WTC11 (cell line): Measurements from ENCODE around the gene ANKIB1. TPM values are rescaled to one million over a fixed set of nuclear protein-coding genes. Genes with fewer than 3 reads are reported as not detected.

Experiments used
- ATAC-seq: fragments of 200-7000 bp; cut with Tn5 transposase; 2 replicates; pipeline ENCODE4 v1.10.0; 2021; ENCODE audit warnings: mild to moderate bottlenecking, moderate library complexity
- CTCF ChIA-PET: fragments of 300-600 bp; sonication (Branson Sonifier 250); formaldehyde crosslinking; loops from one replicate; lab custom pipeline; 2021; ENCODE audit warnings: antibody characterized with exemption; lab: Charles Lee
- POLR2A ChIA-PET: fragments of 350-600 bp; sonication (Branson Sonifier 250); formaldehyde crosslinking; loops from one replicate; lab custom pipeline; 2021; ENCODE audit warnings: antibody characterized with exemption; lab: Charles Lee
- DNase-seq: peaks from one replicate; pipeline ENCODE4 v3.0.0; 2021; ENCODE audit warnings: low spot score
- H3K27ac Mint-ChIP-seq: 2 replicates; pipeline ENCODE4 v1.8.0; 2021; ENCODE audit warnings: mixed read lengths
- H3K27me3 Mint-ChIP-seq: 2 replicates; pipeline ENCODE4 v1.8.0; 2021; ENCODE audit warnings: low read depth, mild to moderate bottlenecking, moderate library complexity, mixed read lengths
- H3K36me3 Mint-ChIP-seq: 2 replicates; pipeline ENCODE4 v1.8.0; 2021; ENCODE audit warnings: mixed read lengths
- H3K4me1 Mint-ChIP-seq: 2 replicates; pipeline ENCODE4 v1.8.0; 2022; ENCODE audit warnings: mixed read lengths
- H3K4me3 Mint-ChIP-seq: 2 replicates; pipeline ENCODE4 v1.8.0; 2021; ENCODE audit warnings: mild to moderate bottlenecking, moderate library complexity, mixed read lengths
- H3K9me3 Mint-ChIP-seq: 2 replicates; pipeline ENCODE4 v1.8.0; 2021; ENCODE audit warnings: mixed read lengths
- ARID4B ChIP-seq: sonication (generic); formaldehyde crosslinking; IDR thresholded peaks from 2 replicates; pipeline ENCODE4 v1.8.0; 2023; ENCODE audit warnings: missing genetic modification reagents, mild to moderate bottlenecking, borderline replicate concordance
- ATF2 ChIP-seq: sonication (generic); formaldehyde crosslinking; IDR thresholded peaks from 2 replicates; pipeline ENCODE4 v1.8.1; 2022; ENCODE audit warnings: low read depth, missing genetic modification reagents, borderline replicate concordance
- CBFB ChIP-seq: sonication (generic); formaldehyde crosslinking; IDR thresholded peaks from 2 replicates; pipeline ENCODE4 v1.8.1; 2022; ENCODE audit warnings: mild to moderate bottlenecking, low read depth, missing genetic modification reagents
- CREM ChIP-seq: sonication (generic); formaldehyde crosslinking; IDR thresholded peaks from 2 replicates; pipeline ENCODE4 v1.8.1; 2022; ENCODE audit warnings: mild to moderate bottlenecking, missing genetic modification reagents, moderate library complexity
- E2F4 ChIP-seq: sonication (generic); formaldehyde crosslinking; IDR thresholded peaks from 2 replicates; pipeline ENCODE4 v1.8.1; 2022; ENCODE audit warnings: low read depth, mild to moderate bottlenecking, moderate library complexity, missing genetic modification reagents, borderline replicate concordance
- GABPB1 ChIP-seq: sonication (generic); formaldehyde crosslinking; IDR thresholded peaks from 2 replicates; pipeline ENCODE4 v1.8.1; 2023; ENCODE audit warnings: mild to moderate bottlenecking, missing genetic modification reagents
- JAZF1 ChIP-seq: fragments of 250-450 bp; sonication (Bioruptor Pico); IDR thresholded peaks from 2 replicates; pipeline ENCODE4 v1.9.0; 2021; ENCODE audit warnings: moderate library complexity, mild to moderate bottlenecking, inconsistent platforms
- MLX ChIP-seq: sonication (generic); formaldehyde crosslinking; IDR thresholded peaks from 2 replicates; pipeline ENCODE4 v1.8.1; 2023; ENCODE audit warnings: mild to moderate bottlenecking, missing genetic modification reagents, moderate library complexity
- NFATC4 ChIP-seq: fragments of 250-450 bp; sonication (Bioruptor Pico); IDR thresholded peaks from 2 replicates; pipeline ENCODE4 v1.9.0; 2021; ENCODE audit warnings: mild to moderate bottlenecking
- NR2C2 ChIP-seq: sonication (generic); formaldehyde crosslinking; IDR thresholded peaks from 2 replicates; pipeline ENCODE4 v1.8.0; 2022; ENCODE audit warnings: mild to moderate bottlenecking, missing genetic modification reagents
- PREB ChIP-seq: sonication (generic); formaldehyde crosslinking; IDR thresholded peaks from 2 replicates; pipeline ENCODE4 v1.8.1; 2022; ENCODE audit warnings: mild to moderate bottlenecking, missing genetic modification reagents, moderate library complexity, borderline replicate concordance
- ZNF219 ChIP-seq: sonication (generic); formaldehyde crosslinking; IDR thresholded peaks from 2 replicates; pipeline ENCODE4 v1.8.0; 2023; ENCODE audit warnings: missing genetic modification reagents, mild to moderate bottlenecking, borderline replicate concordance
- ZNF232 ChIP-seq: sonication (generic); formaldehyde crosslinking; IDR thresholded peaks from 2 replicates; pipeline ENCODE4 v1.8.0; 2022; ENCODE audit warnings: mild to moderate bottlenecking, missing genetic modification reagents
- ZNF317 ChIP-seq: sonication (generic); formaldehyde crosslinking; IDR thresholded peaks from 2 replicates; pipeline ENCODE4 v1.8.1; 2023; ENCODE audit warnings: low read depth, mild to moderate bottlenecking, moderate library complexity, missing genetic modification reagents, borderline replicate concordance
- ZNF416 ChIP-seq: fragments of 250-450 bp; sonication (Bioruptor Pico); IDR thresholded peaks from 2 replicates; pipeline ENCODE4 v1.9.0; 2021; ENCODE audit warnings: mild to moderate bottlenecking, inconsistent platforms
- ZNF423 ChIP-seq: fragments of 250-450 bp; sonication (Bioruptor Pico); IDR thresholded peaks from 2 replicates; pipeline ENCODE4 v2.1.2; 2022; ENCODE audit warnings: mild to moderate bottlenecking, moderate library complexity
- ZNF512 ChIP-seq: sonication (generic); formaldehyde crosslinking; IDR thresholded peaks from 2 replicates; pipeline ENCODE4 v1.8.1; 2022; ENCODE audit warnings: missing genetic modification reagents, borderline replicate concordance
- ZNF671 ChIP-seq: fragments of 250-450 bp; sonication (Bioruptor Pico); IDR thresholded peaks from 2 replicates; pipeline ENCODE4 v1.8.0; 2021; ENCODE audit warnings: mild to moderate bottlenecking
- total RNA-seq: library from RNA; stranded (reverse); gene quantifications from 3 replicates; pipeline ENCODE4 v1.2.3, GENCODE V29; 2021

ANKIB1 gene
- total RNA-seq, 1 experiment from 2014 or later: 38.5 TPM

GRCh38 chr7:92333866-92334265 lies 88.1 kb downstream of the ANKIB1 start:
- Mint-ChIP-seq H3K27me3 (no peaks in the 10 kb centered on the region), H3K9me3 (peaks cover 9% of the 10 kb centered on the region), H3K4me3 (no peak overlapping the region), H3K36me3 (peaks cover 8% of the 10 kb centered on the region), H3K27ac (no peak overlapping the region), H3K4me1 (peaks cover 4% of the 10 kb centered on the region; the same call in 1 of the 2 replicates)
- no peak for ATAC-seq
- POLR2A ChIA-PET: no interaction called here
- CTCF ChIA-PET: no interaction called here
- TF ChIP-seq ATF2 (no peak), ZNF416 (CRISPR knock-in tag) (no peak)
- TF ChIP-seq, all 79 proteins: peak for 0
- no peak for DNase-seq

- H3K27ac Mint-ChIP-seq: no peak overlapping the region
- ChIA-PET CTCF (no interaction called here), POLR2A (no interaction called here)
Observed at GRCh38 chr7:92335574-92335973, 89.8 kb downstream of the ANKIB1 start.

More at GRCh38 chr7:92335574-92335973, 89.8 kb downstream of the ANKIB1 start:
- ATAC-seq: no peak
- no peak for DNase-seq
- Mint-ChIP-seq H3K36me3 (peaks cover 8% of the 10 kb centered on the region), H3K9me3 (peaks cover 9% of the 10 kb centered on the region), H3K4me1 (peaks cover 4% of the 10 kb centered on the region; the same call in 1 of the 2 replicates), H3K4me3 (no peak overlapping the region), H3K27me3 (no peaks in the 10 kb centered on the region)
- TF ChIP-seq ZNF512 (no peak), ZNF423 (no peak), NR2C2 (CRISPR knock-in tag) (no peak), GABPB1 (CRISPR knock-in tag) (no peak), MLX (CRISPR knock-in tag) (no peak), ZNF219 (CRISPR knock-in tag) (no peak), E2F4 (CRISPR knock-in tag) (no peak), ZNF671 (CRISPR knock-in tag) (no peak), ARID4B (CRISPR knock-in tag) (no peak), NFATC4 (no peak), ZNF317 (CRISPR knock-in tag) (no peak), CBFB (CRISPR knock-in tag) (no peak), CREM (CRISPR knock-in tag) (no peak), PREB (CRISPR knock-in tag) (no peak), JAZF1 (CRISPR knock-in tag) (no peak), ZNF232 (CRISPR knock-in tag) (no peak)
